Measurements from ENCODE around the gene GNB1L. TPM values are rescaled to one million over a fixed set of nuclear protein-coding genes. Genes with fewer than 3 reads are reported as not detected.

The GNB1L gene
- total RNA-seq, 1 donor from 2014 or later, result 7.0 TPM

- no peak for TF ChIP-seq CTCF (IDR thresholded peaks at IDR 0.05; ENCODE audit: insufficient read depth, low read length, poor library complexity, severe bottlenecking)
- Histone ChIP-seq H3K36me3 (ENCODE audit: control insufficient read depth, insufficient read depth, low read length) (no peaks in the 10 kb centered on the region), H3K4me3 (ENCODE audit: low read depth, low read length) (no peak overlapping the region), H3K27me3 (ENCODE audit: control insufficient read depth, insufficient read depth, low read length) (no peaks in the 10 kb centered on the region)
- peak; percentile 69 for DNase-seq (ENCODE audit: low read depth)
These were observed 36.9 kb upstream of the GNB1L start for GRCh38 chr22:19891317-19892256.

GRCh38 chr22:19890502-19891316 is 36.0 kb upstream of the GNB1L start:
- H3K4me3 ChIP-seq (ENCODE audit: low read depth, low read length), result no peak overlapping the region

GRCh38 chr22:19889951-19890350 is 35.3 kb upstream of the GNB1L start:
- H3K27me3 ChIP-seq (ENCODE audit: control insufficient read depth, insufficient read depth, low read length), result no peaks in the 10 kb centered on the region
- DNase-seq (ENCODE audit: low read depth), result no peak

More at GRCh38 chr22:19890502-19891316, 36.0 kb upstream of the GNB1L start:
- TF ChIP-seq CTCF (IDR thresholded peaks at IDR 0.05; ENCODE audit: insufficient read depth, low read length, poor library complexity, severe bottlenecking), result no peak
- H3K36me3 ChIP-seq (ENCODE audit: control insufficient read depth, insufficient read depth, low read length), result no peaks in the 10 kb centered on the region
- no peak for DNase-seq (ENCODE audit: low read depth)
- no peaks in the 10 kb centered on the region for H3K27me3 ChIP-seq (ENCODE audit: control insufficient read depth, insufficient read depth, low read length)

GRCh38 chr22:19888131-19888746 is 33.6 kb upstream of the GNB1L start:
- H3K27me3 ChIP-seq (ENCODE audit: control insufficient read depth, insufficient read depth, low read length), result no peaks in the 10 kb centered on the region
- DNase-seq (ENCODE audit: low read depth), result no peak
- H3K36me3 ChIP-seq (ENCODE audit: control insufficient read depth, insufficient read depth, low read length), result no peaks in the 10 kb centered on the region
- no peak for TF ChIP-seq CTCF (IDR thresholded peaks at IDR 0.05; ENCODE audit: insufficient read depth, low read length, poor library complexity, severe bottlenecking)
- no peak overlapping the region for H3K4me3 ChIP-seq (ENCODE audit: low read depth, low read length)

More at GRCh38 chr22:19889951-19890350, 35.3 kb upstream of the GNB1L start:
- H3K36me3 ChIP-seq (ENCODE audit: control insufficient read depth, insufficient read depth, low read length), result no peaks in the 10 kb centered on the region
- no peak overlapping the region for H3K4me3 ChIP-seq (ENCODE audit: low read depth, low read length)
- TF ChIP-seq CTCF (IDR thresholded peaks at IDR 0.05; ENCODE audit: insufficient read depth, low read length, poor library complexity, severe bottlenecking), result no peak

- H3K36me3 ChIP-seq (ENCODE audit: control insufficient read depth, insufficient read depth, low read length), result no peaks in the 10 kb centered on the region
- no peak overlapping the region for H3K4me3 ChIP-seq (ENCODE audit: low read depth, low read length)
- no peak for DNase-seq (ENCODE audit: low read depth)
- no peak for TF ChIP-seq CTCF (IDR thresholded peaks at IDR 0.05; ENCODE audit: insufficient read depth, low read length, poor library complexity, severe bottlenecking)
- H3K27me3 ChIP-seq (ENCODE audit: control insufficient read depth, insufficient read depth, low read length), result no peaks in the 10 kb centered on the region
These were observed 32.7 kb upstream of the GNB1L start for GRCh38 chr22:19887256-19887985.
